Endothelial cell (in vitro differentiated cells): ENCODE data around the gene ATAD3A. TPM values are rescaled to one million over a fixed set of nuclear protein-coding genes. Genes with fewer than 3 reads are reported as not detected.
"Not testable (repeated sequence)": the region's sequence is repeated elsewhere in the genome, so short reads cannot be mapped to it uniquely, and the experiment has no call there.

Experiments
- DNase-seq: peaks from one replicate; pipeline ENCODE4 v3.0.0; 2021; ENCODE audit warnings: low spot score
- H3K27ac Mint-ChIP-seq: one replicate; pipeline ENCODE4 v1.8.0; 2021; ENCODE audit warnings: mixed read lengths, inconsistent platforms; ENCODE audit not compliant: unreplicated experiment
- H3K27me3 Mint-ChIP-seq: one replicate; pipeline ENCODE4 v1.8.0; 2021; ENCODE audit warnings: mild to moderate bottlenecking, moderate library complexity, mixed read lengths, inconsistent platforms; ENCODE audit not compliant: unreplicated experiment
- H3K36me3 Mint-ChIP-seq: one replicate; pipeline ENCODE4 v1.8.0; 2021; ENCODE audit warnings: mild to moderate bottlenecking, low read depth, mixed read lengths, inconsistent platforms; ENCODE audit not compliant: unreplicated experiment
- H3K4me1 Mint-ChIP-seq: one replicate; pipeline ENCODE4 v1.8.0; 2021; ENCODE audit warnings: mild to moderate bottlenecking, mixed read lengths, inconsistent platforms; ENCODE audit not compliant: unreplicated experiment
- H3K4me3 Mint-ChIP-seq: one replicate; pipeline ENCODE4 v1.8.0; 2021; ENCODE audit warnings: mild to moderate bottlenecking, mixed read lengths, inconsistent platforms; ENCODE audit not compliant: unreplicated experiment
- H3K9me3 Mint-ChIP-seq: one replicate; pipeline ENCODE4 v1.8.0; 2021; ENCODE audit warnings: mixed read lengths, inconsistent platforms; ENCODE audit not compliant: unreplicated experiment
- CTCF ChIP-seq: fragments of 200-600 bp; sonication (generic); IDR thresholded peaks from one replicate; pipeline ENCODE4 v1.5.0; 2021; ENCODE audit warnings: antibody characterized with exemption; ENCODE audit not compliant: unreplicated experiment
- total RNA-seq: library from RNA; stranded (reverse); fragmentation: NEBNext Ultra II Directional; extraction: Animal tissue kit (Norgen Biotek cat#: 25700); gene quantifications from one replicate; pipeline ENCODE4 v1.2.1, GENCODE V29; 2021; ENCODE audit not compliant: unreplicated experiment

Gene ATAD3A
- total RNA-seq, 1 donor from 2014 or later = 30.4 TPM

- DNase-seq = no peak
- Mint-ChIP-seq H3K27ac (peak overlapping the region; percentile 4), H3K27me3 (peaks cover 4% of the 10 kb centered on the region), H3K9me3 (peaks cover 5% of the 10 kb centered on the region), H3K36me3 (peaks cover 11% of the 10 kb centered on the region), H3K4me3 (peak overlapping the region; percentile 67), H3K4me1 (no peaks in the 10 kb centered on the region)
- TF ChIP-seq CTCF = no peak
Measured at GRCh38 chr1:1531947-1532346, 20.0 kb downstream of the ATAD3A start.

- H3K27ac Mint-ChIP-seq, H3K9me3 Mint-ChIP-seq, H3K4me3 Mint-ChIP-seq, DNase-seq, H3K4me1 Mint-ChIP-seq: not testable (repeated sequence)
- peaks cover 12% of the 10 kb centered on the region for H3K27me3 Mint-ChIP-seq
- peaks cover 11% of the 10 kb centered on the region for H3K36me3 Mint-ChIP-seq
Measured at GRCh38 chr1:1533176-1533893, 21.4 kb downstream of the ATAD3A start.

- not testable (repeated sequence) for H3K9me3 Mint-ChIP-seq, H3K4me1 Mint-ChIP-seq, H3K4me3 Mint-ChIP-seq, DNase-seq, H3K27ac Mint-ChIP-seq
- Mint-ChIP-seq H3K27me3 (peaks cover 15% of the 10 kb centered on the region), H3K36me3 (peaks cover 11% of the 10 kb centered on the region)
Measured at GRCh38 chr1:1533894-1534291, 21.9 kb downstream of the ATAD3A start.

- H3K36me3 Mint-ChIP-seq = peaks cover 11% of the 10 kb centered on the region
- H3K4me1 Mint-ChIP-seq = no peaks in the 10 kb centered on the region
- DNase-seq = no peak
- H3K4me3 Mint-ChIP-seq = no peak overlapping the region
- no peak overlapping the region for H3K27ac Mint-ChIP-seq
- H3K9me3 Mint-ChIP-seq = peaks cover 5% of the 10 kb centered on the region
- H3K27me3 Mint-ChIP-seq = peaks cover 16% of the 10 kb centered on the region
- TF ChIP-seq CTCF = no peak
Measured at GRCh38 chr1:1534401-1535154, 22.6 kb downstream of the ATAD3A start.

GRCh38 chr1:1535201-1536018, 23.4 kb downstream of the ATAD3A start:
- Mint-ChIP-seq H3K9me3 (peaks cover 5% of the 10 kb centered on the region), H3K27ac (no peak overlapping the region), H3K27me3 (peaks cover 16% of the 10 kb centered on the region), H3K36me3 (peaks cover 8% of the 10 kb centered on the region), H3K4me1 (no peaks in the 10 kb centered on the region), H3K4me3 (no peak overlapping the region)
- no peak for TF ChIP-seq CTCF
- DNase-seq = no peak
